Epithelial cell of esophagus (primary cell): Measurements from ENCODE around the gene RBMS1.

ENCODE experiments used
- DNase-seq: peaks from one replicate; pipeline ENCODE4 v3.0.0; 2010; ENCODE audit warnings: low read depth
- H3K4me3 ChIP-seq: 2 replicates; pipeline ENCODE4 v1.5.1; 2011; ENCODE audit warnings: mild to moderate bottlenecking, low read length, control low read depth
- CTCF ChIP-seq: IDR thresholded peaks from 2 replicates; pipeline ENCODE4 v1.5.1; 2011; ENCODE audit warnings: low read depth, mild to moderate bottlenecking, low read length, control low read depth, inconsistent platforms; ENCODE audit not compliant: insufficient read depth; ENCODE audit errors: missing control alignments

Gene RBMS1

GRCh38 chr2:160315337-160315736 is 178.3 kb downstream of the RBMS1 start:
- H3K4me3 ChIP-seq, result no peak overlapping the region
- no peak for TF ChIP-seq CTCF
- DNase-seq, result peak; percentile 32

GRCh38 chr2:160310118-160310828 is 183.3 kb downstream of the RBMS1 start:
- no peak for DNase-seq
- TF ChIP-seq CTCF, result no peak
- H3K4me3 ChIP-seq, result no peak overlapping the region

GRCh38 chr2:160309585-160309984 is 184.0 kb downstream of the RBMS1 start:
- TF ChIP-seq CTCF, result no peak
- no peak overlapping the region for H3K4me3 ChIP-seq
- peak; percentile 52 for DNase-seq

- peak; percentile 88 for DNase-seq
- TF ChIP-seq CTCF, result no peak
- no peak overlapping the region for H3K4me3 ChIP-seq
Observed at GRCh38 chr2:160308915-160309314, 184.7 kb downstream of the RBMS1 start.

GRCh38 chr2:160308476-160308875 is 185.1 kb downstream of the RBMS1 start:
- TF ChIP-seq CTCF, result no peak
- no peak for DNase-seq
- no peak overlapping the region for H3K4me3 ChIP-seq

- no peak for DNase-seq
- H3K4me3 ChIP-seq, result no peak overlapping the region
- no peak for TF ChIP-seq CTCF
Observed at GRCh38 chr2:160306985-160307384, 186.6 kb downstream of the RBMS1 start.
